Tibial nerve (tissue), 4 donors: ENCODE data around the gene COL4A1.

Experiments used
- EP300 ChIP-seq, 2 donors: sonication (generic); formaldehyde crosslinking; IDR thresholded peaks; one replicate each; pipeline ENCODE4 v1.6.1; 2017; ENCODE audit warnings: antibody characterized with exemption in 2 of 2, mild to moderate bottlenecking in 1 of 2
- POLR2A ChIP-seq, 2 donors: fragments of 450-650 bp; IDR thresholded peaks; one replicate each; pipeline ENCODE4 v1.6.1; 2017; ENCODE audit warnings: antibody characterized with exemption in 2 of 2, mild to moderate bottlenecking in 2 of 2, moderate library complexity in 2 of 2
- TF ChIP-seq, protein P1 (sequence below), 5 experiments: fragments of 200-600 bp in 3 of 5; fragments of 450-650 bp in 2 of 5; sonication (generic) in 3 of 5; IDR thresholded peaks; one replicate each; pipeline ENCODE4 v1.5.1; 2016 to 2019; ENCODE audit warnings: antibody characterized with exemption in 5 of 5, mild to moderate bottlenecking in 3 of 5, moderate library complexity in 2 of 5

DNA sequence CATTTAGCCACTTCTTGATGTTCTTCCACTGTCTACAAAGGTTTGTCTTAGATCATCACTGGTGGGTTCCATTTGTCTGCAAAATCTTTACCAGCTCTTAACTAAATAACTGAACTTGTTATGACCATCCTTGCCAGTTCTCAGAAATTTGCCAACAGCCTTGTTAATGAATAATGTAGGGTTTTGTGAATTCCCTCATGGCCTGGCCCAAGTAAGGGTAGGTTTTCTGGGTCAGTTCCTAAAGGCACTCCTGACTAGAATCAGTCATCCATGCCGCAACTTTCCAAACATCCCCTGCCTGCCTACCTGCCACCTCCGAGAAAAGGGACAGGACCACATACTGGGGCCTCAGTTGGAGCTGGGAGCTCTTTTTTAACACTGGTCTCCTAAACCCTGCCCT lies 4.0 kb downstream of the COL4A1 start:
- TF ChIP-seq EP300 (IDR thresholded peaks at IDR 0.05) (no peak), POLR2A (IDR thresholded peaks at IDR 0.05) (no peak)
- TF ChIP-seq, protein P1, sequence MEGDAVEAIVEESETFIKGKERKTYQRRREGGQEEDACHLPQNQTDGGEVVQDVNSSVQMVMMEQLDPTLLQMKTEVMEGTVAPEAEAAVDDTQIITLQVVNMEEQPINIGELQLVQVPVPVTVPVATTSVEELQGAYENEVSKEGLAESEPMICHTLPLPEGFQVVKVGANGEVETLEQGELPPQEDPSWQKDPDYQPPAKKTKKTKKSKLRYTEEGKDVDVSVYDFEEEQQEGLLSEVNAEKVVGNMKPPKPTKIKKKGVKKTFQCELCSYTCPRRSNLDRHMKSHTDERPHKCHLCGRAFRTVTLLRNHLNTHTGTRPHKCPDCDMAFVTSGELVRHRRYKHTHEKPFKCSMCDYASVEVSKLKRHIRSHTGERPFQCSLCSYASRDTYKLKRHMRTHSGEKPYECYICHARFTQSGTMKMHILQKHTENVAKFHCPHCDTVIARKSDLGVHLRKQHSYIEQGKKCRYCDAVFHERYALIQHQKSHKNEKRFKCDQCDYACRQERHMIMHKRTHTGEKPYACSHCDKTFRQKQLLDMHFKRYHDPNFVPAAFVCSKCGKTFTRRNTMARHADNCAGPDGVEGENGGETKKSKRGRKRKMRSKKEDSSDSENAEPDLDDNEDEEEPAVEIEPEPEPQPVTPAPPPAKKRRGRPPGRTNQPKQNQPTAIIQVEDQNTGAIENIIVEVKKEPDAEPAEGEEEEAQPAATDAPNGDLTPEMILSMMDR (IDR thresholded peaks at IDR 0.05), result no peak
